H9 (cell line): ENCODE measurements around the gene SLC7A9. TPM values are rescaled to one million over a fixed set of nuclear protein-coding genes. Genes with fewer than 3 reads are reported as not detected.

ENCODE experiments used
- DNase-seq: peaks from one replicate; pipeline ENCODE4 v3.0.0-alpha.2; 2017
- H2AFZ ChIP-seq: one replicate; pipeline ENCODE4 v1.6.1; 2013; ENCODE audit warnings: mild to moderate bottlenecking, low read length, control low read depth, moderate library complexity
- H2AK5ac ChIP-seq: 2 replicates; pipeline ENCODE4 v1.6.1; 2013; ENCODE audit warnings: low read length, control low read depth, mixed read lengths; ENCODE audit not compliant: insufficient read length
- H2BK120ac ChIP-seq: one replicate; pipeline ENCODE4 v1.6.1; 2013; ENCODE audit warnings: low read depth, mild to moderate bottlenecking, low read length, control low read depth, inconsistent platforms; ENCODE audit not compliant: poor library complexity, severe bottlenecking
- H2BK12ac ChIP-seq: 2 replicates; pipeline ENCODE4 v1.6.1; 2013; ENCODE audit warnings: low read length, control low read depth, mixed read lengths, low read depth; ENCODE audit not compliant: insufficient read length
- H2BK15ac ChIP-seq: 2 replicates; pipeline ENCODE4 v1.6.1; 2013; ENCODE audit warnings: low read depth, low read length, control low read depth
- H2BK20ac ChIP-seq: one replicate; pipeline ENCODE4 v1.6.1; 2013; ENCODE audit warnings: low read depth, mild to moderate bottlenecking, low read length, control low read depth, inconsistent platforms; ENCODE audit not compliant: poor library complexity, severe bottlenecking
- H2BK5ac ChIP-seq: 2 replicates; pipeline ENCODE4 v1.6.1; 2013; ENCODE audit warnings: low read length, control low read depth, mixed read lengths; ENCODE audit not compliant: insufficient read length
- H3K14ac ChIP-seq: 2 replicates; pipeline ENCODE4 v1.6.1; 2013; ENCODE audit warnings: low read length, control low read depth; ENCODE audit not compliant: insufficient read depth
- H3K18ac ChIP-seq: 2 replicates; pipeline ENCODE4 v1.6.1; 2013; ENCODE audit warnings: low read depth, mild to moderate bottlenecking, mixed read lengths, low read length, control low read depth; ENCODE audit not compliant: insufficient read length
- H3K23ac ChIP-seq: 2 replicates; pipeline ENCODE4 v1.6.1; 2013; ENCODE audit warnings: low read length, control low read depth, mixed read lengths, low read depth; ENCODE audit not compliant: insufficient read length
- H3K23me2 ChIP-seq: 2 replicates; pipeline ENCODE4 v1.6.1; 2013; ENCODE audit warnings: low read depth, mild to moderate bottlenecking, mixed read lengths, low read length, control low read depth; ENCODE audit not compliant: insufficient read length, poor library complexity, severe bottlenecking
- H3K27ac ChIP-seq: 2 replicates; pipeline ENCODE4 v1.5.1; 2013; ENCODE audit warnings: low read length, control low read depth, mixed read lengths, low read depth; ENCODE audit not compliant: insufficient read length
- H3K27me3 ChIP-seq: 2 replicates; pipeline ENCODE4 v1.6.1; 2013; ENCODE audit warnings: low read length, control low read depth, inconsistent platforms; ENCODE audit not compliant: insufficient read depth
- H3K4ac ChIP-seq: 2 replicates; pipeline ENCODE4 v1.6.1; 2013; ENCODE audit warnings: low read depth, mild to moderate bottlenecking, control low read depth, inconsistent platforms, low read length, moderate library complexity
- H3K4me1 ChIP-seq: 2 replicates; pipeline ENCODE4 v1.6.1; 2013; ENCODE audit warnings: low read length, control low read depth, inconsistent platforms; ENCODE audit not compliant: insufficient read depth
- H3K4me2 ChIP-seq: 2 replicates; pipeline ENCODE4 v1.6.1; 2013; ENCODE audit warnings: low read length, control low read depth, mixed read lengths; ENCODE audit not compliant: insufficient read length, insufficient read depth
- H3K56ac ChIP-seq: 2 replicates; pipeline ENCODE4 v1.6.1; 2013; ENCODE audit warnings: low read depth, mild to moderate bottlenecking, mixed read lengths, low read length, control low read depth; ENCODE audit not compliant: insufficient read length
- H3K79me1 ChIP-seq: 2 replicates; pipeline ENCODE4 v1.6.1; 2013; ENCODE audit warnings: low read depth, mild to moderate bottlenecking, moderate library complexity, low read length, control low read depth, inconsistent platforms; ENCODE audit not compliant: insufficient read depth, poor library complexity, severe bottlenecking
- H3K79me2 ChIP-seq: 2 replicates; pipeline ENCODE4 v1.6.1; 2013; ENCODE audit warnings: low read length, control low read depth, inconsistent platforms; ENCODE audit not compliant: insufficient read depth
- H3K9ac ChIP-seq: 2 replicates; pipeline ENCODE4 v1.6.1; 2013; ENCODE audit warnings: low read length, control low read depth, mixed read lengths; ENCODE audit not compliant: insufficient read length; ENCODE audit errors: extremely low read depth
- H3K9me3 ChIP-seq: one replicate; pipeline ENCODE4 v1.6.1; 2013; ENCODE audit warnings: low read depth, low read length, inconsistent platforms; ENCODE audit not compliant: control insufficient read depth
- H3T11ph ChIP-seq: one replicate; pipeline ENCODE4 v1.6.1; 2013; ENCODE audit warnings: mild to moderate bottlenecking, low read length, control low read depth, inconsistent platforms
- H4K20me1 ChIP-seq: one replicate; pipeline ENCODE4 v1.6.1; 2013; ENCODE audit not compliant: control insufficient read depth, insufficient read length, insufficient read depth
- H4K5ac ChIP-seq: 2 replicates; pipeline ENCODE4 v1.6.1; 2013; ENCODE audit warnings: low read depth, mild to moderate bottlenecking, mixed read lengths, low read length, control low read depth; ENCODE audit not compliant: insufficient read length
- H4K8ac ChIP-seq: replicated peaks from 2 replicates; pipeline ENCODE4 v1.6.1; 2013; ENCODE audit warnings: low read length, control low read depth, mixed read lengths, low read depth; ENCODE audit not compliant: insufficient read length
- H4K91ac ChIP-seq: 2 replicates; pipeline ENCODE4 v1.6.1; 2013; ENCODE audit warnings: low read depth, mild to moderate bottlenecking, moderate library complexity, mixed read lengths, low read length, control low read depth; ENCODE audit not compliant: insufficient read length
- H3K27ac Mint-ChIP-seq, 3 experiments: 2 replicates in 2 of 3; 3 replicates in 1 of 3; pipeline ENCODE4 v1.8.0; 2020 to 2021; ENCODE audit warnings: mixed read lengths in 3 of 3, mild to moderate bottlenecking in 1 of 3, moderate library complexity in 1 of 3
- H3K27me3 Mint-ChIP-seq: 2 replicates; pipeline ENCODE4 v1.8.0; 2021; ENCODE audit warnings: low read depth, mild to moderate bottlenecking, moderate library complexity, mixed read lengths
- H3K36me3 Mint-ChIP-seq, 3 experiments: 2 replicates in 2 of 3; 3 replicates in 1 of 3; pipeline ENCODE4 v1.8.0; 2020 to 2021; ENCODE audit warnings: low read depth in 3 of 3, mixed read lengths in 3 of 3; ENCODE audit not compliant: insufficient read depth in 1 of 3
- H3K4me1 Mint-ChIP-seq, 2 experiments: 2 replicates each; pipeline ENCODE4 v1.8.0; 2020; ENCODE audit warnings: mixed read lengths in 2 of 2
- H3K4me3 Mint-ChIP-seq, 2 experiments: 2 replicates in 1 of 2; 3 replicates in 1 of 2; pipeline ENCODE4 v1.8.0; 2020 to 2021; ENCODE audit warnings: mild to moderate bottlenecking in 2 of 2, mixed read lengths in 2 of 2, moderate library complexity in 1 of 2
- H3K9me3 Mint-ChIP-seq, 2 experiments: 2 replicates in 1 of 2; 3 replicates in 1 of 2; pipeline ENCODE4 v1.8.0; 2020; ENCODE audit warnings: mild to moderate bottlenecking in 2 of 2, mixed read lengths in 2 of 2, moderate library complexity in 1 of 2
- CTCF ChIP-seq: fragments of 200-600 bp; sonication (generic); conservative IDR thresholded peaks from 3 replicates; pipeline ENCODE4 v1.8.0; 2021; ENCODE audit warnings: antibody characterized with exemption, mild to moderate bottlenecking
- WGBS: extraction: QIAGEN DNeasy Blood & Tissue Kit; methylation state at CpG from one replicate; pipeline ENCODE4 v1.1.7; 2013; ENCODE audit warnings: missing lambda C conversion rate, low lambda C conversion rate, mixed read lengths; ENCODE audit not compliant: insufficient read length; ENCODE audit errors: extremely low coverage; 5-methylcytosine and 5-hydroxymethylcytosine counted together
- total RNA-seq: library from RNA; stranded (reverse); gene quantifications from 2 replicates; pipeline ENCODE4 v1.2.1, GENCODE V29; 2021

SLC7A9 gene
- total RNA-seq, 1 experiment from 2014 or later, result not detected

- H2BK5ac ChIP-seq, result no peak overlapping the region
- H3K27me3 ChIP-seq, result no peaks in the 10 kb centered on the region; the same call in 1 of the 2 replicates
- H2BK20ac ChIP-seq, result no peak overlapping the region
- peaks cover 2 to 7% of the 10 kb centered on the region in 2 experiments; a peak in 1 of 4 replicates for H3K4me1 Mint-ChIP-seq
- peaks cover 15% of the 10 kb centered on the region in 2 experiments for H3K9me3 Mint-ChIP-seq
- TF ChIP-seq CTCF, result no peak
- H3T11ph ChIP-seq, result no peak overlapping the region
- H2BK120ac ChIP-seq, result no peak overlapping the region
- no peak overlapping the region for H2AFZ ChIP-seq
- no CpG with 5 or more reads among the region's 10 CpGs for WGBS
- no peaks in the 10 kb centered on the region for H3K4me1 ChIP-seq
- H4K20me1 ChIP-seq, result no peaks in the 10 kb centered on the region
- H3K27ac ChIP-seq, result no peak overlapping the region
- no peak overlapping the region for H2BK12ac ChIP-seq
- no peaks in the 10 kb centered on the region for H3K23me2 ChIP-seq
- no peak overlapping the region for H3K56ac ChIP-seq
- no peak overlapping the region for H3K4me2 ChIP-seq
- no peak overlapping the region for H3K4me3 Mint-ChIP-seq
- no peaks in the 10 kb centered on the region; the same call in 1 of the 2 replicates for H3K27me3 Mint-ChIP-seq
- no peak overlapping the region for H4K5ac ChIP-seq
- no peaks in the 10 kb centered on the region for H3K9me3 ChIP-seq
- peaks cover 17 to 27% (median 21%) of the 10 kb centered on the region in 3 experiments for H3K36me3 Mint-ChIP-seq
- no peak overlapping the region for H3K18ac ChIP-seq
- no peak overlapping the region for H3K23ac ChIP-seq
- no peak overlapping the region for H4K91ac ChIP-seq
- no peak overlapping the region for H2BK15ac ChIP-seq
- H3K4ac ChIP-seq, result no peak overlapping the region
- H3K14ac ChIP-seq, result peak overlapping the region; percentile 65; the same call in 1 of the 2 replicates
- H3K9ac ChIP-seq, result no peak overlapping the region
- H2AK5ac ChIP-seq, result no peak overlapping the region
- no peaks in the 10 kb centered on the region for H3K79me2 ChIP-seq
- no peaks in the 10 kb centered on the region for H3K79me1 ChIP-seq
- no peak for DNase-seq
- H3K27ac Mint-ChIP-seq, result no peak overlapping the region
- H4K8ac ChIP-seq, result no peak overlapping the region
Measured at GRCh38 chr19:32890841-32891240, 21.3 kb upstream of the SLC7A9 start.
